GM23338 (cell line): ENCODE results near the gene SLC36A1.

Experiments used
- CREB1 ChIP-seq: fragments of 250-450 bp; sonication (Bioruptor Pico); IDR thresholded peaks from 2 replicates; pipeline ENCODE4 v1.5.0; 2020; ENCODE audit warnings: low read depth, mild to moderate bottlenecking, moderate library complexity
- EZH2 ChIP-seq: fragments of 200-600 bp; sonication (generic); IDR thresholded peaks from one replicate; pipeline ENCODE4 v1.8.0; 2017; ENCODE audit warnings: antibody characterized with exemption, mild to moderate bottlenecking, low read depth; ENCODE audit not compliant: unreplicated experiment
- EZH2phosphoT487 ChIP-seq: fragments of 200-600 bp; sonication (generic); IDR thresholded peaks from one replicate; pipeline ENCODE4 v1.8.1; 2018; ENCODE audit warnings: antibody characterized with exemption; ENCODE audit not compliant: unreplicated experiment
- JUNB ChIP-seq: IDR thresholded peaks from one replicate; pipeline ENCODE4 v1.6.1; 2016; ENCODE audit warnings: antibody characterized with exemption; ENCODE audit not compliant: unreplicated experiment
- NANOG ChIP-seq: IDR thresholded peaks from 2 replicates; pipeline ENCODE4 v1.6.1; 2016; ENCODE audit warnings: antibody characterized with exemption, borderline replicate concordance
- POLR2AphosphoS5 ChIP-seq: IDR thresholded peaks from 2 replicates; pipeline ENCODE4 v1.6.1; 2016; ENCODE audit warnings: antibody characterized with exemption, low read depth
- ZNF114 ChIP-seq: fragments of 250-450 bp; sonication (Bioruptor Pico); IDR thresholded peaks from 2 replicates; pipeline ENCODE4 v1.5.0; 2020; ENCODE audit warnings: mild to moderate bottlenecking, moderate library complexity
- ZNF331 ChIP-seq: fragments of 250-450 bp; sonication (Bioruptor Pico); IDR thresholded peaks from 2 replicates; pipeline ENCODE4 v1.5.0; 2020; ENCODE audit warnings: low read depth, mild to moderate bottlenecking, moderate library complexity
- TF ChIP-seq, protein P1 (sequence below), 2 experiments: fragments of 200-600 bp in 1 of 2; sonication (generic) in 1 of 2; conservative IDR thresholded peaks; 2 replicates each; pipeline versions ENCODE4 v1.5.1 to v1.6.1; 2016 to 2017; ENCODE audit warnings: antibody characterized with exemption in 2 of 2, low read depth in 2 of 2, mild to moderate bottlenecking in 2 of 2, moderate library complexity in 1 of 2
- TF ChIP-seq, protein P2 (sequence below): IDR thresholded peaks from one replicate; pipeline ENCODE4 v1.6.1; 2018; ENCODE audit warnings: antibody characterized with exemption; ENCODE audit not compliant: unreplicated experiment
- TF ChIP-seq, protein P3 (sequence below): IDR thresholded peaks from 2 replicates; pipeline ENCODE4 v1.6.1; 2016; ENCODE audit warnings: antibody characterized with exemption

DNA sequence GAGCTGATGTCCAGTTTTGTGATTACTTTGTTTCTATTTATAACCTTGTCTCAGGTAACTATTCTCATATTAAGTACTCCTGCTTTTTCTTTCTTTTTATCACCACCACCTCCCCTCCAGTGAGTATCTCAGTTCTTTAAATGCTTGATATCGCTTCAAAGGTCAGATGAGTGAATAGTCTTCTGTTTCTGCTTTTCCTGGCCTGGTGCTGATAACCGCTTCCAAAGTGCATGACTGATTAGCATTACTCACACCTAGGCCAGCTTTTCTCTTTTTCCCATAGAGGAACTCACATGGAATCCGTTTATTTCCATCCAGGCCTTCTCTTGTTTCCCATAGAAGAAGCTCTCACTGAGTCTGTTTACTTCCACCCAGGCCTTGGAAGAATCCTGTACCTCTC is 3.2 kb downstream of the SLC36A1 start:
- TF ChIP-seq, protein P1, sequence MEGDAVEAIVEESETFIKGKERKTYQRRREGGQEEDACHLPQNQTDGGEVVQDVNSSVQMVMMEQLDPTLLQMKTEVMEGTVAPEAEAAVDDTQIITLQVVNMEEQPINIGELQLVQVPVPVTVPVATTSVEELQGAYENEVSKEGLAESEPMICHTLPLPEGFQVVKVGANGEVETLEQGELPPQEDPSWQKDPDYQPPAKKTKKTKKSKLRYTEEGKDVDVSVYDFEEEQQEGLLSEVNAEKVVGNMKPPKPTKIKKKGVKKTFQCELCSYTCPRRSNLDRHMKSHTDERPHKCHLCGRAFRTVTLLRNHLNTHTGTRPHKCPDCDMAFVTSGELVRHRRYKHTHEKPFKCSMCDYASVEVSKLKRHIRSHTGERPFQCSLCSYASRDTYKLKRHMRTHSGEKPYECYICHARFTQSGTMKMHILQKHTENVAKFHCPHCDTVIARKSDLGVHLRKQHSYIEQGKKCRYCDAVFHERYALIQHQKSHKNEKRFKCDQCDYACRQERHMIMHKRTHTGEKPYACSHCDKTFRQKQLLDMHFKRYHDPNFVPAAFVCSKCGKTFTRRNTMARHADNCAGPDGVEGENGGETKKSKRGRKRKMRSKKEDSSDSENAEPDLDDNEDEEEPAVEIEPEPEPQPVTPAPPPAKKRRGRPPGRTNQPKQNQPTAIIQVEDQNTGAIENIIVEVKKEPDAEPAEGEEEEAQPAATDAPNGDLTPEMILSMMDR (conservative IDR thresholded peaks at IDR 0.05; ENCODE audit: low read depth in 2 of 2): no peak
- TF ChIP-seq POLR2AphosphoS5 (no peak), EZH2phosphoT487 (no peak), EZH2 (no peak), CREB1 (no peak), JUNB (no peak), ZNF114 (CRISPR knock-in tag) (no peak), NANOG (no peak), ZNF331 (no peak)
- TF ChIP-seq, protein P2, sequence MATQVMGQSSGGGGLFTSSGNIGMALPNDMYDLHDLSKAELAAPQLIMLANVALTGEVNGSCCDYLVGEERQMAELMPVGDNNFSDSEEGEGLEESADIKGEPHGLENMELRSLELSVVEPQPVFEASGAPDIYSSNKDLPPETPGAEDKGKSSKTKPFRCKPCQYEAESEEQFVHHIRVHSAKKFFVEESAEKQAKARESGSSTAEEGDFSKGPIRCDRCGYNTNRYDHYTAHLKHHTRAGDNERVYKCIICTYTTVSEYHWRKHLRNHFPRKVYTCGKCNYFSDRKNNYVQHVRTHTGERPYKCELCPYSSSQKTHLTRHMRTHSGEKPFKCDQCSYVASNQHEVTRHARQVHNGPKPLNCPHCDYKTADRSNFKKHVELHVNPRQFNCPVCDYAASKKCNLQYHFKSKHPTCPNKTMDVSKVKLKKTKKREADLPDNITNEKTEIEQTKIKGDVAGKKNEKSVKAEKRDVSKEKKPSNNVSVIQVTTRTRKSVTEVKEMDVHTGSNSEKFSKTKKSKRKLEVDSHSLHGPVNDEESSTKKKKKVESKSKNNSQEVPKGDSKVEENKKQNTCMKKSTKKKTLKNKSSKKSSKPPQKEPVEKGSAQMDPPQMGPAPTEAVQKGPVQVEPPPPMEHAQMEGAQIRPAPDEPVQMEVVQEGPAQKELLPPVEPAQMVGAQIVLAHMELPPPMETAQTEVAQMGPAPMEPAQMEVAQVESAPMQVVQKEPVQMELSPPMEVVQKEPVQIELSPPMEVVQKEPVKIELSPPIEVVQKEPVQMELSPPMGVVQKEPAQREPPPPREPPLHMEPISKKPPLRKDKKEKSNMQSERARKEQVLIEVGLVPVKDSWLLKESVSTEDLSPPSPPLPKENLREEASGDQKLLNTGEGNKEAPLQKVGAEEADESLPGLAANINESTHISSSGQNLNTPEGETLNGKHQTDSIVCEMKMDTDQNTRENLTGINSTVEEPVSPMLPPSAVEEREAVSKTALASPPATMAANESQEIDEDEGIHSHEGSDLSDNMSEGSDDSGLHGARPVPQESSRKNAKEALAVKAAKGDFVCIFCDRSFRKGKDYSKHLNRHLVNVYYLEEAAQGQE: no peak
- TF ChIP-seq, protein P3, sequence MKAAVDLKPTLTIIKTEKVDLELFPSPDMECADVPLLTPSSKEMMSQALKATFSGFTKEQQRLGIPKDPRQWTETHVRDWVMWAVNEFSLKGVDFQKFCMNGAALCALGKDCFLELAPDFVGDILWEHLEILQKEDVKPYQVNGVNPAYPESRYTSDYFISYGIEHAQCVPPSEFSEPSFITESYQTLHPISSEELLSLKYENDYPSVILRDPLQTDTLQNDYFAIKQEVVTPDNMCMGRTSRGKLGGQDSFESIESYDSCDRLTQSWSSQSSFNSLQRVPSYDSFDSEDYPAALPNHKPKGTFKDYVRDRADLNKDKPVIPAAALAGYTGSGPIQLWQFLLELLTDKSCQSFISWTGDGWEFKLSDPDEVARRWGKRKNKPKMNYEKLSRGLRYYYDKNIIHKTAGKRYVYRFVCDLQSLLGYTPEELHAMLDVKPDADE: no peak
